Right renal cortex interstitium (tissue), 3 donors: ENCODE results near the gene IER5L. TPM values are rescaled to one million over a fixed set of nuclear protein-coding genes. Genes with fewer than 3 reads are reported as not detected.
"Not testable (repeated sequence)": the region's sequence is repeated elsewhere in the genome, so short reads cannot be mapped to it uniquely, and the experiment has no call there.

Source experiments
- DNase-seq, 3 donors: peaks; one replicate each; pipeline ENCODE4 v3.0.0-alpha.2; 2013; ENCODE audit warnings: low read depth in 3 of 3, low spot score in 2 of 3
- polyA plus RNA-seq, 3 donors: library from polyadenylated mRNA; unstranded; fragments of 120-200 nt; gene quantifications; one replicate each; pipeline ENCODE4 v1.2.1, GENCODE V29; 2013; ENCODE audit not compliant: insufficient read length in 3 of 3

Gene IER5L
- polyA plus RNA-seq, 3 donors = 8.1 to 10.5 (median 9.0) TPM

DNA sequence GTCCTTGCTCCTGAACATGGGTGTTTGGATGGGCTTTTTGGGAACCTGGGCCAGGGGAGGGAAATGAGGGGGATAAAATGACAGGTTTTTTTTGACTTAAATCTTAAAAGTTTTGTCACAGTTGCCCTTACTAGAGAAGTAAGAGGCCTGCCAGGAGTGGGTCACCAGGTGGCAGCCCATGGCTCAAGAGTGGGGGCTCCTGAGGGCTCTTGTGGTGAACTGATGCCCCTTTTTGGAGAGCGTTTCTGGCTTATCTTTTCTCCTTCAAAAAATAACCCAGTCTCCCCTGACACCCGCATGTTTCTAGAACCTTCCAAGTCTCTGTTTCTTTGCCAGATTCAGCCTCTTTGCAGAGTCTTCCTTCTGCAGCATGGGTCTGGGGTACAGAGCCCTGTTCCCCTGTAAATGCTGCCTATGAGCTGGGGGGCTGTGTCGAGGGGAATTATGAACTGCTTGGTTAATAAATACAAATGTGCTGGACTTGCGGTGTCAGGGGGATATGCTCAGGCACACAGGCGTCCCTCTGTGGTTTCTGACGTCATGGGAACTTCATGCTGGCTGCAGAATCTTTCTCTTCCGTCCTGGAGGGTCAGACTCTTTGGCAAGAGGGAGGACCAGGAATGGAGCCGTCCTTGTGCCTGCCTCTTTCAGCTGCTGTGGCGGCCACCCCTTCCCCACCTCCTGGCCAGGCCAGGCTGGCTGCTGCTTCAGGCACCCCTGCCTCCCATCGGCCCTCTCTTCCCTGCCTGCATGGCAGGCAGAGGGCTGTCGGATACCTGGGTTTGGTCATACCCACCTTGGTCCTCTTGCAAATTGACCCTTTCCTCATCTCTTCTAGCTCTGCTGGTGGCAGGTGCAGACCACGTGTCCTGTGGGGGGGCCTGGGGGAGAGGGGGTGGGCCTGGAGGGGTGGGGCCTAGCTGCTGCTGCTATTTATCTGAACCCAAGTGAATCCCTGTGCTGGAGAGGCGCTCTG, 36.7 kb downstream of the IER5L start:
- DNase-seq = no peak

DNA sequence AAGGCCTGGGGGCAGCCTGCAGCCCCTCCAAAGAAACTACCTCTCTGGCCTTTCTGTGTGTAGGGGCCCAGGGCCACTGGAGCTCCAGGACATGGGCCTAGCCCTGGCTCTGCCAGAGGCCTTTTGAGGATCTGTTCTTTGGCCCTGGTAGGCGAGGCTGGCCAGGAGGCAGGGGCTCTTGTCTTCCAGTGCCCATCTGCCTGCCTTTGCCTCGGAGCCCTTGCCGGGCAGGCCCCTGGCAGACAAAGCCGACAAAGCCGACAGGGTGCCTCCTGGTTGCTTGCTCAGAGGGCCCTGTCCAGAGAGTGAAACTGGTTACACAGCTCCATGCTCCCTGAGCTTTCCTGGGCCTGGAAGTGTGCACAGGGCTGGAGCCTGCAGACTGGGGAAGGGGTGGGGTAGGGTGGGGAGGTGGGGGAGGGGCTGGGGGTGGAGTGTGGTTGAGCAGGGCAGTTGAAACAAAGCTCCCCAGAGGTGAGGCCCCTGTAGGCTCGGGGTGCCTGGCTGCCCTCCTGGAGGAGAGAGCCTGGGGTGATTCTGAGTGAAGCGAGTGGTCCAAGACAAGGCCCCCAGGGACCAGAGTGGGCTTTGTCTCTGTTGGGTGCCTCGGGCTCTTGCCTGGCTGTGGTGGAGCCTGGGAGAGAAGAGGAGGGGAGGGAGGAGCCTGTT, 37.5 kb downstream of the IER5L start:
- no peak for DNase-seq

DNA sequence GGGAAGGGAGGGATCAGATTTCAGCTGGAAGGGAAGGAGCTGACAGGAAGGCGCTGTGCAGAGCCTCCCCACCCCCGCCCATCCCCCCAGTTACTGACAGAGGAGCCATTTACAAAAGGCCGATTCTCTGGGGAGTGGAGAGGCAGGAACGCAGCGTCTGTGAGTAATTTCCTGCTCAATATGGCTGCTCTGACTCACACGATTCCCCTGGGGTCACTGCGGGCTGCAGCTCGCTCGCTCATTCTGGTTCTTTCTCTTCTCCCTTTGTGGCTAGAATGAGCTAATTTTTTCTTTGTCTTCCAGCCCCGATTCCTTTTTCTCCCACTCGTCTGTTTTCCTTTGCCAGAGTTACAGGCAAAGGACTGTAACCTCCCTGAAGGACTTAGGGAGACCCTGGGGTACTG, 38.1 kb downstream of the IER5L start:
- DNase-seq = peak; percentile 93 to 97 (median 96)

DNA sequence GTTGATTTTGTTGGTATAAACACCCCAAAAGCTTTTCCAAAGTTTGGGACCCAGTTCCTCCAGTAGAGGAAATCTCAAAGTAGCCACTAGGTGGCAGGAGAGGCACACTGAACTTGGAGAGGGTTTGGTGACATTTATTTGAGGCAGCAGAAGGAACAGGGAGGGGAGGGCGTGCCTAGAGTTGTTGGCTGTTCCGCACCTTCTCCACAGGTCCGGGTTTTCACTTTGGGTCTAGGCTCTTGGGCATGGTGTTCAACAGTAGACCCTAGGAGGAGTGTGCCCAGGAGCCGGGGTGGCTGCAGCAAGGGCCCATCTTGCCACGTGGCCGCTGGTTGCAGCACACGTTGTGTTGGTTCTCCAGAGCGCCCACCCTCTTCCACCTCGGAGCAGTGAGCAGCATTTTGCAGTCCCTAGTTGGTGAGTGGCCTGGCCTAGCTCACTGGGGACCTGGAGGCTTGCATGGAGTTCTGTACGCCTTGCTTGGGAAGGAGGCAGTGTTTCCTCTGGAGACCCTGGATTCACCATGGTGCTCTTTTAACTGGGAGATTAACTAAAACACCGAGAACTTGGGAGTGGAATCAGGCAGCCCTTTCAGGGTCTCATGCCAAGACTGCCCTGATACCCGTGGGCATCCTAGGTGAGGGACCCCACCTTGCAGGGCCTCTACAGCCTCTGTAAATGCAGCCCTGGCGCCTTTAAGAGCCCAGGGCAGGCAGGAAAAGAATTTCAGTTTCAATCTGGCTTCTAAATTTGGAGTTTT, 38.6 kb downstream of the IER5L start:
- peak in 2 of 3 donors; percentile 78 to 86 for DNase-seq

DNA sequence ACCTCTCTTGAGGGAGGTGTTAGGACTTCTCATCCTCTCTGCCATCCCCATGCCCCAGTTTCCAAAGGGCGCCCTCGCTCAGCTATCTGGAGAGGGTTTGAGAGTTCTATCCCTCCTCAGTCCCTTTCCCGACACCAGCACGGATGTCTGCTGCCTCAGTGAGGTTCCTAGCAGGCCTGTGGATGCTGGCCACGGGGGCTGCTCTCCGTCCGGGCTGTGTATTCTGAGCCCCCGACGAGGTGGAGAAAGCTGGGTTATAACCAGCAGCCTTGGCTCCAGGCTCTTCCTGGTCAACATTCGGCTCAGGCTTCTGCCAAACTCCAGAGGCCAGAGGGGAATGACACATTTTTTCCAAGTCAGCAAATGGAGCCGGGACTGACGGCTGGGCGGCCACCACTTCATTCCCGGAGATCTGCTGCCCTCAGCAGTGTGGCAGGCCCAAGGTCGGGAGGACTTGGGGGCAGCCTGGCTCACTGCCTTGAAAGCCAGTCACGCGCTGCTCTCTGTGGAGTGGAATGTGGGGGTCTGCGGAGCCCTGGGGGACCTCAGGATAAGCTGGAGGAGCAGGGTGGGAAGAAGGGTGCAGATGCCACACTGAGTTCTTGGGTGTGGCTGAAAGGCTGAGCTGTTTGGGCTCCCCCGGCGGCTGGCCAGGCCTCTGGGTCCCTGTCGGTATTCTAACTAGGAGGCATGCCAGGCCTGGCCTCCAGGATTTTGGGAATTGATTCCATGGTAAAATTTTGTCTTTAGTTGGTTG, 39.4 kb downstream of the IER5L start:
- no peak for DNase-seq

DNA sequence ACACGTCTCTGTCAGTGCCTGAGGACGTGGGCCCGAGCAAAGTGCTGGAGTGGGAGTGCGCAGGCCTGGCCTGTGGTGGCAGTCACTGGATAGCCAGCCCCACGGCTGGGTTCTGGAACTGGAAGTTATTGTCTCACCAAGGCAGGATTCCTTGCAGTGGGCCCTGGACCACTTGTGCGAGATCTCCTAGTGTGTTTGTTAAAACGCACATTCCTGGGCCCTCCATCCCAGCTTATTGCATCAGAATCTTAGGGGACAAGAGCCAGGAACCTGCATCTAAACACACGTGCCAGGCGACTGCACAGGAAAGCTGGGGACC, 40.0 kb downstream of the IER5L start:
- no peak for DNase-seq

DNA sequence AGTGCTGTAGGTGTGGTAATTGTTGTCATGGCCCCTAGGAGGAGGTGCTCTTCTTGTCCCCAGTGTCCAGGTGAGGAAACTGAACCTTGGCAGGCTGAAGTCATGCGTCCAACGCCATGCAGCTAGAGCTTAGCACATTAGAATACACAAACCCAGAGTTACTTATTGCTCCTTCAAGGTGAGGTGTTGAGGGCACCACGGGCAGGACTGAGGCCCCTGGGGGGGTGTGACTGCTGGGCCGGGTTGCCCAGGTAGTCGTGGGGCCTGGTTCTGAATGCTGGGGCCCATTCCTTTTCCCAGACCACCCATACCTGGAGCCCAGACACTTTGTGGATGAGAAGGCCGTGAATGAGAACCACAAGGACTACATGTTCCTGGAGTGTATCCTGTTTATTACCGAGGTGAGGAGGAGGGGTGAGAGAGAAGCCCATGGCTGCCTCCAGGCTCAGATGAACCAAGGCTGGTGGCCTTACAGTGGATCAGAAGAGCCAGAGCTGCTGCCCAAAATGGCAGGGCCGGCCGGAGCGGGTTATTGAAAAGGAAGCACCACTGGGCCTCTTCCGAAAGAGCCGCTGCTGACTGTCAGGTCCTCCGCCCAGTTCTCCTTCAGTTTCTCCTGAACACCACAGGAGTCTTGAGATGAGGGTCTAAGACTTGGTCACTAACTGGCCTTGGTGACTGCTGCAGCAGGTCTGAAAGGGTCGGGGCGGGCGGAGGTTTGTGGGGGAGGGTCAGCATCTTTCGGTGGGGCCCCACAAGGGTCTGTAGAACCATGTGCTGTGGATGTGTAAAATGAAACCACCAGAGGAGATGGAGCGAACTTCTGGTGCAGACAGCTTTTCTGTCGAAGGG, 40.5 kb downstream of the IER5L start:
- DNase-seq = no peak

DNA sequence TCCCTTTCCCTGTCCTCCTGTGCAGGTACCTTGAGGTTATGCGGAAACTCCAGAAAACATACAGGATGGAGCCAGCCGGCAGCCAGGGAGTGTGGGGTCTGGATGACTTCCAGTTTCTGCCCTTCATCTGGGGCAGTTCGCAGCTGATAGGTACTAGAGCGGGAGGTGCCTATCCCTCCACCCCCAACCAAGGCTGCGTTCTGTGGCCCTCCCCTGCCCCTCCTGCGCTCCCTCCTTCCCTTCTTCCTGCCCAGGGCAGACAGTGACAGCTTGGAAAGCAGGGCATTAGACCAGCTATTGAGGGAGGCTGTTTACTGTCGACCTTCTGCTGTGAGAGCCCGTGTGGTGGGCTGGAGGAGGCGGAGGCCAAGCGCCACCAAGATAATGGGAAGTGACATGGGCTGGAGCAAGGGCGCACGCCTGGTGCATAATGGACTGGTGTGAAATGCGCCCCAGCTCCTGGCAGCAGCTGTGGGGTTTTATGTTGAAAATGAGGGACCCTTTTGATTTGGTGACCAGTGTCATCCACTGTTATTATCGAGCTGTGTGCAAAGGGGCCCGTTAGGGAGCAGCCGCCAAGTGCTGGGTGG, 41.5 kb downstream of the IER5L start:
- DNase-seq = no peak

DNA sequence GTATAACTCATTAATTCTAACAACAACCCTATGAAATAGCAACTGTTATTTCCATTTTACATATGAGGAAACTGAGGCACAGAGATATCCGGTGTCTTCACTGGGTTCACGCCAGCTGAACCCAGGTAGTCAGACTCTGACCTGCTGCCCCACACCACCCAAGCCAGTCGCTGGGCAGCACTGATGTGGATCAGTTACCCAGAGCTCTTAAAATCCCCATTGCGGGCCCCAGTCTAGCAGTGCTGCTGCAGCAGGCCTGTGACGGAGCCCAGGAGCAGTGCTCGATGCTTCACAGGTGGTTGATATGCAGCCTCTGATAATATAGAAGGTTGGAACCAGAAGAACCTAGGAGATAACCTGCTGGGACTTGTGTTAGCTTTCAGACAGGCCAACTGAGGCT, 42.6 kb downstream of the IER5L start:
- DNase-seq = no peak

DNA sequence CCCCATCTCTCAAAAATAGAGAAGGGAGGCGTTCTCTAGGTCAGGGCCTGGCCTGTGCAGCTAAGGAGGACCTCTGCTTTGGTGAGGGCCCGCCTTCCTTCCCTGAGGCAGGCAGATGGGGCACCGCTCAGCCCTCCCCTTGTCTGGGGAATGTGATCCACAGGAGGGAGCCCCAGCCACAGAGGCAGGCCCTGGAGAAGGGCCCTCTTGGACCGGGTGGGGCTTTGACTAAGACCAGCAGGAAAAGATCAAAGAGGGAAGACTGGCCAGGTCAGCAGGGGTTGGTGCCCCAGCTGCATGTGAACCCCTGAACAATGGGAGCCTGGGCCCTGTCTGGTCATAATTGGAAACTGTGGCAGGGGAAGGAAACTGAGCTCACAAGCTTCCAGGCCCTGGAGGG, 45.0 kb downstream of the IER5L start:
- no peak for DNase-seq

DNA sequence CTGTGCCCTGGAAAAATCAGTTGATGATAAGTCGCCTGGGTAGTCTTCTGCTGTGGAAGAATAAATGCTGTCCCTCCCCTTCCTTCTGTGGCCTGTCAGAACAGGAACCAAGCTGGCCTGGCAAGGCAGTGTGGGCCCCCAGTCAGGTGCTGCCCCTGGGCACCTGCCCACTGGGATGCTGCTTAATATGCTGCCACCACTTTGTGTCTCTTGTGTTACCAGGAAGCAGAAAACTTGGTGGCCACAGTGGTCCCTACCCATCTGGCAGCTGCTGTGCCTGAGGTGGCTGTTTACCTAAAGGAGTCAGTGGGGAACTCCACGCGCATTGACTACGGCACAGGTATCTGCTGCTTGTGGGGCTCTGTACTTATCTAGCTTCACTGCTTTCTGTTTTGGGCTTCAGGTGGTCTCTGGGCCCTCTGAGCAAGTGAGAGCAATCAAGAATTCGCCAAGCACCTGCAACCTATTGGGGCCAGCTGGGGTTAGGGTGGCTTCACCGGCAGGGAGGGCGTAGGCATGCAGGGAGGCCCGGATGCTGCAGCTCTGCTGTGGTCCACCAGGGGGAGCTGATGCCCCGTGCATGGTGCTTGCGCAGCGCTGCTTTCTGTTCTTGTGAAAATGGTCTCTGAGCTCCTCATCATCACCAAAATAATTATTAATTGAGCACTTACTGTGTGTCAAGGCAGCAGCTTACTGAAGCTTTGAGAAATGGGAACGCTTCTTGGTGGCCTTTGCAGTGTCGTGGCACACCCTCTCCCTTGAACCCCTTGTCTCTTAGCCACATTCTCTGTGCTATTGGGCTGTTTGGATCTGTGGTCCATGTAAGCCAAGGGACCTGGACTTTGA, 46.5 kb downstream of the IER5L start:
- DNase-seq = no peak

DNA sequence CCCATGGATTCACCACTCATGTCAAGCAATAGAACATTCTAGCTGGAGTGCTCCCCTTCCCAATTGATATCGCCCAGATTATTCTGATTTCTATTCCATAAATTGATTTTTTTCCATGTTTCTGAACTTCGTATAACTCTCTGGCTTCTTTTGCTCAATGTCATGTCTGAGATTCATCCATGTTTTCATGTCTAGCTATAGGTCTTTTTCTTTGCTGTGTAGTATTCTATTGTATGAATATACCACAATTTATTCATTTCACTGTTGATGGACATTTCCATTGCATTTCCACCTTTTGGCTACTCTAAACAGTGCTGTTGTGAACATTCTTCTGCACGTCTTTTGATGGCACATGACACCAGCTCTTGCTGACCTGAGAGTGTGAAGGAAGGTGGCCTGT, 47.3 kb downstream of the IER5L start:
- DNase-seq = no peak

DNA sequence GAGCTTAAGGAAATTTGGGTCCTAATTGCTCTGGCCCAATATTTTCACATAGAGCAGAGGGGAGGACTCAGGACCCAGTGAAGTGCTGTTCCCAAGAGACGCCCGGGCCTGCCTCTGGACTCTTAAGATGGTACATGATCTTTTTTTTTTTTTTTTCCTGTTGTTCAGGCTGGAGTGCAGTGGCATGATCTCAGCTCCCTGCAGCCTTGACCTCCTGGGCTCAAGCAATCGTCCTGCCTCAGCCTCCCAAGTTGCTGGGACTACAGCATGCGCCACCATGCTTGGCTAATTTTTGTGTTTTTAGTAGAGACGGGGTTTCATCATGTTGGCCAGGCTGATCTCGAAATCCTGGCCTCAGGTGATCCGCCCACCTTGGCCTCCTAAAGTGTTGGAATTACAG, 47.8 kb downstream of the IER5L start:
- DNase-seq = not testable (repeated sequence)

DNA sequence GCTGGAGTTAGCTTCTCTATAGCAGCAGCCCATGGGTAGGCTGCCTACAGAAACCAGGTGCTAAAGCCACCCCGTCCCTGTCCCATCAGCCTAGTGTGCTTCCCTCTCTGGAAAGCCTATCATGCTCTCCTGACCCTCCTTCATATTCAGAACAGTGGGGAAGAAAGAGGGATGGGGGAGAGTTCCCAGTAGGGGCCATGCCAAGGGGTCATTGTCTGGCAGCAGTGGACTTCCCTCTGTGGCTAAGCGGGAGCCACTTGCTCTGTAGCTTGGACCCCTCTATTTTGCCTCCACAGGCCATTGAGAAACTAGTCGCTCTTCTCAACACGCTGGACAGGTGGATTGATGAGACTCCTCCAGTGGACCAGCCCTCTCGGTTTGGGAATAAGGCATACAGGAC, 49.4 kb downstream of the IER5L start:
- no peak for DNase-seq

DNA sequence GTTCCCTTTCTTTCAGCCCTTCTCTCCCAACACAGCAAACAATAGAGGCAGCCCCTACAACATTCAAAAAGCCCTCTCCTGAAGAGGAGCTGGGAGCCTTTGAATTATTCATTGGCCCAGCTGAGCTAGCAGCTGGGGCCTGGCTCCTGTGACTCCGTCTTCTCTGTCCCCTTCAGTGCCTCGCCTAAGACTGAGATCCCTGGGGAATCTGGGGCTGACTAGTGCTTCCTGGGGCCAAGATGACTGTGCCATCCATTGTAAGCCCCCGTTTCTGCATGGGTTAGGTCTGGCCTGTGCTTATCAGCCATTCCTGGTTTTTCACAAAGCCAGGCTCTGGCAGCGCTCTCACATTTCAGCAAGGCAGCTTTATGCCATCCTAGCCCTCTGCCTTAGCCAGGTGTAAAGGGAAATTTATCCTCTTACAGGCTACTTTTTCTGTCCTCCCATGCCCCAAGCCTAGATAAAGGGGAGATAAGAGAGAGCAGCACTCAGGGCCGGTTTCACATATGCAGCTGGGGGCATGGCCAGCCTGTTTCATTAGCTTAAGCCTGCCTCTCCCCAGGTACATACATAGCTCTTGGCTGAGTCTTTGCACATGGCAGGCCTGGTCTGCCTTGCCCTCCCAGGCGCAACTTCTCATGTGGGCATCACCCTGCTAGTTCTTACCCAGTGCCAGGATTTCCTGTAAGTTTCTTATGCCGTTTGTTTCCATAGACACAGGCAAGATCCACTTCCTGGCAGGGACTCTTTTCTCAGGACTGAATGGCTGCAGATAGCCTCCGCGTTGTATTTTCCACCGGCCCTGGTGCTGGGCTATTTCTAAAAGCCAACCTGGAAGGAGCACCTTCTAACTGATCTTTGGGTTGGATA, 51.1 kb downstream of the IER5L start:
- DNase-seq = no peak
